Measurements from ENCODE around the gene WWC2. TPM values are rescaled to one million over a fixed set of nuclear protein-coding genes. Genes with fewer than 3 reads are reported as not detected.

WWC2 gene
- total RNA-seq, 1 experiment from 2014 or later = 39.0 TPM

DNA sequence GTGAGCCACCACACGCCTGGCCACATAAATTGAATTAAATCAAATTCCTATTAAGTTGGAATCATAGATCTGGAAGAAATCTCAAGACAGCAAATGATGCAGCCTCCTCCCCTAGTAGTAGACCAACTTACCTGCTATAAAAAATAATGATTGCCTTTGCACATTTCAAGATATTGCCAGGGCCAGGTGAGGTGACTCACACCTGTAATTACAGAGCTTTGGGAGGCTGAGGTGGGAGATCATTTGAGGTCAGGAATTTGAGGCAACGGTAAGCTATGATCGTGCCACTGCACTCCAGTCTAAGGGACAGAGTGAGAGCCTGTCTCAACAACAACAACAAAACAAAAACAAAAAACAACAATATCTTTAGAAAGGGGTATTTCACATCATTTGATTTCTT is 17.0 kb upstream of the WWC2 start:
- CTCF ChIA-PET = interaction anchor here (0.6 kb wide), 1 partner anchor 104 kb away, joined by 5 read pairs; no protein-coding TSS in a partner anchor

DNA sequence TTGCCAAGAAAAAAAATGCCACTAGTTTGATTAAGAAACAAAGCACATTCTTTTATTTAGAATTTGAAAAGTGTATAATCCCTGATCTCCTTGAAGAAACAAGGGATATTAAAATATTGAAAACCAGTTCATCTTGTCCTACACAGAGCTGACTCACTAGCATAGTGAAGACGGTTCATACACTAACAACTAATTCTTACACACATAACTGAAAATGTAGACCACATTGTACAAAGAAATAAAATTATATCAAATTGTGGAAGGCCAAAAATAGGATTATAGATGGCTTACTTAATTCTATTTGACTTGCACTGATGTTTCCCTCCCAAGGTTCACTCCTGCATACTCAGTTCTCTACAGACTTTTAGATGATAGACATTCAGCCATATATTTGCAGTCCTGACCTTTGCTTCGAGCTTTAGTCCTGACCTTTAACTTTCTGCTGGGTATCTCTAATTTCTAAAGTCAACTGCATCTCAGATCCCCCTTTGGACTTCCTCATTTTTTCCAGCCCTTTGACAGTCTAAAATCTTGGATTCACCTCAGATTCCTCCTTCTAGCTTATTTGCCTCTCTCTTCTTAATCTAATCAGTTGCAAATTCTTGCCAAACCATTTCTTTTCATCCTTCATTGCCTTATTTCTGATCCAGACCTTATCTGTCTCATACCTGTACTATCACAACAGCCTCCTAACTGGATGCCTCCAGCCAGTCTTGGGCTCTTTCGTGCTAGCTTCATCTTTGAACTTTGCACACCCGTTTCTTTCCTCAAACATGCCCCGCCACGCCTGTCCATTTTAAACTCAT is 4.5 kb upstream of the WWC2 start:
- Mint-ChIP-seq H3K27ac (ENCODE audit: unreplicated experiment) (no peak overlapping the region), H3K36me3 (ENCODE audit: insufficient read depth, unreplicated experiment) (peaks cover 19% of the 10 kb centered on the region), H3K4me3 (ENCODE audit: low read depth, unreplicated experiment) (no peak overlapping the region), H3K9me3 (ENCODE audit: low read depth, unreplicated experiment) (no peaks in the 10 kb centered on the region), H3K27me3 (ENCODE audit: unreplicated experiment) (no peaks in the 10 kb centered on the region), H3K4me1 (ENCODE audit: low read depth, unreplicated experiment) (peaks cover 12% of the 10 kb centered on the region)
- TF ChIP-seq, protein P1, sequence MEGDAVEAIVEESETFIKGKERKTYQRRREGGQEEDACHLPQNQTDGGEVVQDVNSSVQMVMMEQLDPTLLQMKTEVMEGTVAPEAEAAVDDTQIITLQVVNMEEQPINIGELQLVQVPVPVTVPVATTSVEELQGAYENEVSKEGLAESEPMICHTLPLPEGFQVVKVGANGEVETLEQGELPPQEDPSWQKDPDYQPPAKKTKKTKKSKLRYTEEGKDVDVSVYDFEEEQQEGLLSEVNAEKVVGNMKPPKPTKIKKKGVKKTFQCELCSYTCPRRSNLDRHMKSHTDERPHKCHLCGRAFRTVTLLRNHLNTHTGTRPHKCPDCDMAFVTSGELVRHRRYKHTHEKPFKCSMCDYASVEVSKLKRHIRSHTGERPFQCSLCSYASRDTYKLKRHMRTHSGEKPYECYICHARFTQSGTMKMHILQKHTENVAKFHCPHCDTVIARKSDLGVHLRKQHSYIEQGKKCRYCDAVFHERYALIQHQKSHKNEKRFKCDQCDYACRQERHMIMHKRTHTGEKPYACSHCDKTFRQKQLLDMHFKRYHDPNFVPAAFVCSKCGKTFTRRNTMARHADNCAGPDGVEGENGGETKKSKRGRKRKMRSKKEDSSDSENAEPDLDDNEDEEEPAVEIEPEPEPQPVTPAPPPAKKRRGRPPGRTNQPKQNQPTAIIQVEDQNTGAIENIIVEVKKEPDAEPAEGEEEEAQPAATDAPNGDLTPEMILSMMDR (IDR thresholded peaks at IDR 0.05; ENCODE audit: unreplicated experiment) = no peak
- DNase-seq = no peak
- BruUV-seq (replicated peaks) = no TSS peak
- intact Hi-C loops (cut with micrococcal nuclease; ENCODE audit: unreplicated experiment) = no loop called here
- CTCF ChIA-PET = interaction anchor here (0.6 to 0.7 kb wide), 2 partner anchors 28 to 502 kb away, joined by 3 read pairs; no protein-coding TSS in a partner anchor

More for the DNA sequence above, 17.0 kb upstream of the WWC2 start:
- no peak overlapping the region for H3K4me3 Mint-ChIP-seq (ENCODE audit: low read depth, unreplicated experiment)
- TF ChIP-seq, protein P1 (IDR thresholded peaks at IDR 0.05; ENCODE audit: unreplicated experiment) = no peak
- no peaks in the 10 kb centered on the region for H3K4me1 Mint-ChIP-seq (ENCODE audit: low read depth, unreplicated experiment)
- no peaks in the 10 kb centered on the region for H3K36me3 Mint-ChIP-seq (ENCODE audit: insufficient read depth, unreplicated experiment)
- DNase-seq = no peak
- intact Hi-C loops (cut with micrococcal nuclease; ENCODE audit: unreplicated experiment) = no loop called here
- no peaks in the 10 kb centered on the region for H3K9me3 Mint-ChIP-seq (ENCODE audit: low read depth, unreplicated experiment)
- BruUV-seq (replicated peaks) = no TSS peak
- H3K27ac Mint-ChIP-seq (ENCODE audit: unreplicated experiment) = no peak overlapping the region
- H3K27me3 Mint-ChIP-seq (ENCODE audit: unreplicated experiment) = no peaks in the 10 kb centered on the region

DNA sequence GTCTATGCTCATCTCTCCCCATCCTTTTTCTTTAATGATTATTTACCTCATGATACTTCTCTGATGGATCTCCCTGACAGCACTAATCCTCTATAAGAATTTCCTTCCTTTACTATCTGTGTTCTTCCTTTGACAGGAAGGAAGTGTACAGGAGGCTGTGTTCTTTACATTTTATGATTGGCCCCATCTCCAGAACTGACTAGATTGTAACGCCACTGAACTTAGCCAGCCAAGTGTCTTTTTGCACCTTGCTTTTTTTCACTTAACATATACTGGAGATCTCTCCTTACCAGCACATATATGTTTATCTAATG is 3.9 kb upstream of the WWC2 start:
- intact Hi-C loops (cut with micrococcal nuclease; ENCODE audit: unreplicated experiment) = no loop called here
- CTCF ChIA-PET = interaction anchor here (0.6 kb wide), 1 partner anchor 503 kb away, joined by 3 read pairs; no protein-coding TSS in a partner anchor
- no TSS peak for BruUV-seq (replicated peaks)

DNA sequence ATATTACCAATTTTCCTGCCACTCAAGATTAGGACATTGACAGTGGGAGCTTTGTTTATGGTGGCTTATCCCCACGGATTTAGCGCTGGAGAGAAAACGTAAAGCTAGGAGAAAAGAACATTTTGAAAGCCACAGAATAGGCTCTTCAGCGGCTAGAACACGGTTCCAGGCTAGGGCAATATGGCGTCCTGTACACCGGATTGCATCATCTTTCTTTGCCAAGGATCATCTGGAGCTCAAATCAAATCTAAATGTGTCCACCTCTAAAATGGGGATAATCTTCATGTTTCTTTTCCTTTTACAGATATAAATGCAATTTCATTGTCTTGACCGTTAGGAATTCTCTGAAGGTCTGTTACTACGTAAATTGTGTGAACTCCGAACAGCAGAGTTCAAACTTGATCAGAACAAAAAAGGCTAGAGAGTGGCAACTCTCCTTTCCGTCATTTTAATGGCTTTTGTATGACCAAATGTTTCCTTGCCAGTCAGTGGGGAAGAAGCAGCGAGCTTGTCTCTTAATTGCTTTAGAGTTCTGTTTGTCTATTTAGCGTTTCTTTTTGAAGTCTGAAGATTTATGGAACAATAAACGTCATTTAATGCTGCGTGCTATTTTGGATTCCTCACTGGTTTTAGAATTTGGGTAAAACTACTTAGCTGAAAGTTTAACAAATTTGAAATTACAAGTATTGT is 2.6 kb upstream of the WWC2 start:
- Mint-ChIP-seq H3K36me3 (ENCODE audit: insufficient read depth, unreplicated experiment) (peaks cover 29% of the 10 kb centered on the region), H3K27me3 (ENCODE audit: unreplicated experiment) (no peaks in the 10 kb centered on the region), H3K9me3 (ENCODE audit: low read depth, unreplicated experiment) (no peaks in the 10 kb centered on the region), H3K4me3 (ENCODE audit: low read depth, unreplicated experiment) (no peak overlapping the region), H3K27ac (ENCODE audit: unreplicated experiment) (no peak overlapping the region), H3K4me1 (ENCODE audit: low read depth, unreplicated experiment) (peaks cover 13% of the 10 kb centered on the region)
- TF ChIP-seq, protein P1 (IDR thresholded peaks at IDR 0.05; ENCODE audit: unreplicated experiment) = no peak
- DNase-seq = no peak
- intact Hi-C loops (cut with micrococcal nuclease; ENCODE audit: unreplicated experiment) = no loop called here
- BruUV-seq (replicated peaks) = no TSS peak
- CTCF ChIA-PET = interaction anchor here (0.7 kb wide), 1 partner anchor 120 kb away, joined by 4 read pairs; no protein-coding TSS in a partner anchor

More for the DNA sequence above, 3.9 kb upstream of the WWC2 start:
- Mint-ChIP-seq H3K27me3 (ENCODE audit: unreplicated experiment) (no peaks in the 10 kb centered on the region), H3K4me3 (ENCODE audit: low read depth, unreplicated experiment) (no peak overlapping the region), H3K27ac (ENCODE audit: unreplicated experiment) (no peak overlapping the region), H3K9me3 (ENCODE audit: low read depth, unreplicated experiment) (no peaks in the 10 kb centered on the region), H3K36me3 (ENCODE audit: insufficient read depth, unreplicated experiment) (peaks cover 23% of the 10 kb centered on the region), H3K4me1 (ENCODE audit: low read depth, unreplicated experiment) (peaks cover 12% of the 10 kb centered on the region)
- DNase-seq = no peak
- TF ChIP-seq, protein P1 (IDR thresholded peaks at IDR 0.05; ENCODE audit: unreplicated experiment) = no peak
